HT1080 (cell line): ENCODE data around the gene UGT2A1. TPM values are rescaled to one million over a fixed set of nuclear protein-coding genes. Genes with fewer than 3 reads are reported as not detected.
"Not testable (repeated sequence)": the region's sequence is repeated elsewhere in the genome, so short reads cannot be mapped to it uniquely, and the experiment has no call there.

Source experiments
- DNase-seq: peaks from one replicate; pipeline ENCODE4 v3.0.0-alpha.2; 2015; ENCODE audit warnings: low read depth
- polyA plus RNA-seq, 2 experiments: library from polyadenylated mRNA; depleted of rRNA; stranded (reverse); fragments of >200 nt; gene quantifications; 2 replicates each; pipeline ENCODE4 v1.2.3, GENCODE V29; 2015
- total RNA-seq: library from RNA; depleted of rRNA; stranded (reverse); fragments of >200 nt; shearing (Covaris generic); gene quantifications from 2 replicates; pipeline ENCODE4 v1.2.3, GENCODE V29; 2014; rRNA removed

The UGT2A1 gene
- total RNA-seq = not detected in 2 replicates
- not detected in 2 replicates for polyA plus RNA-seq (2015; cell fraction: cytosol; rRNA removed)
- polyA plus RNA-seq (2015; cell fraction: nucleus; rRNA removed) = not detected in 2 replicates

- no peak for DNase-seq
These were observed at the start of gene UGT2A1 for GRCh38 chr4:69653147-69653546. UGT2A1 (minus strand) TSS chr4:69653247; CDS start chr4:69647644, 5,603 bp downstream.

GRCh38 chr4:69702201-69702600 is 49.2 kb upstream of the UGT2A1 start:
- DNase-seq = no peak

- no peak for DNase-seq
These were observed 48.6 kb upstream of the UGT2A1 start for GRCh38 chr4:69701696-69702095.

GRCh38 chr4:69697536-69698242 is 44.6 kb upstream of the UGT2A1 start:
- DNase-seq = no peak

- peak; percentile 5 for DNase-seq
These were observed 36.6 kb upstream of the UGT2A1 start for GRCh38 chr4:69689599-69689998.

- DNase-seq = no peak
These were observed 31.8 kb upstream of the UGT2A1 start for GRCh38 chr4:69684804-69685203.

GRCh38 chr4:69668680-69669079 is 15.6 kb upstream of the UGT2A1 start:
- no peak for DNase-seq

- DNase-seq = not testable (repeated sequence)
These were observed 11.0 kb upstream of the UGT2A1 start for GRCh38 chr4:69664009-69664408.

GRCh38 chr4:69661130-69661803 is 8.2 kb upstream of the UGT2A1 start:
- not testable (repeated sequence) for DNase-seq

- no peak for DNase-seq
These were observed 5.1 kb upstream of the UGT2A1 start for GRCh38 chr4:69658133-69658532.

- no peak for DNase-seq
These were observed 3.7 kb upstream of the UGT2A1 start for GRCh38 chr4:69656653-69657158.

- DNase-seq = no peak
These were observed 2.2 kb downstream of the UGT2A1 start for GRCh38 chr4:69650872-69651271.

GRCh38 chr4:69649629-69650028 is 3.4 kb downstream of the UGT2A1 start:
- no peak for DNase-seq

GRCh38 chr4:69649207-69649606 is 3.8 kb downstream of the UGT2A1 start:
- DNase-seq = no peak

- DNase-seq = no peak
These were observed 10.1 kb downstream of the UGT2A1 start for GRCh38 chr4:69642961-69643360.

GRCh38 chr4:69640289-69640688 is 12.8 kb downstream of the UGT2A1 start:
- DNase-seq = no peak

- DNase-seq = no peak
These were observed 13.5 kb downstream of the UGT2A1 start, which contains the start of gene UGT2A2 for GRCh38 chr4:69639542-69639941. UGT2A2 (minus strand) TSS chr4:69639642; CDS start chr4:69639640, 2 bp downstream.

GRCh38 chr4:69617083-69617694 is 35.9 kb downstream of the UGT2A1 start:
- DNase-seq = peak; percentile 30

GRCh38 chr4:69610484-69610883 is 42.6 kb downstream of the UGT2A1 start:
- no peak for DNase-seq

- no peak for DNase-seq
These were observed 52.0 kb downstream of the UGT2A1 start for GRCh38 chr4:69601065-69601464.

GRCh38 chr4:69600013-69600412 is 53.0 kb downstream of the UGT2A1 start:
- DNase-seq = no peak

- no peak for DNase-seq
These were observed 58.7 kb downstream of the UGT2A1 start for GRCh38 chr4:69594382-69594781.
